OCI-LY3 (cell line): ENCODE measurements around the gene HERC3.

ENCODE experiments used
- H2AFZ ChIP-seq: fragments of 200-600, 300-600 bp; shearing (Covaris generic); 2 replicates; pipeline ENCODE4 v1.6.0; 2014; ENCODE audit warnings: antibody characterized with exemption, low read depth, low read length
- H3K27ac ChIP-seq: fragments of 200-600, 300-600 bp; sonication (generic); 2 replicates; pipeline ENCODE4 v1.5.1; 2014; ENCODE audit warnings: mild to moderate bottlenecking, low read length, moderate library complexity, mixed read lengths
- H3K27me3 ChIP-seq: fragments of 200-600, 300-600 bp; sonication (generic); 2 replicates; pipeline ENCODE4 v1.6.1; 2014; ENCODE audit warnings: low read depth, low read length, mixed read lengths
- H3K36me3 ChIP-seq: fragments of 200-600, 300-600 bp; sonication (generic); replicated peaks from 2 replicates; pipeline ENCODE3; 2014; ENCODE audit warnings: low read depth, low read length, mixed read lengths
- H3K4me1 ChIP-seq: fragments of 300-600, 200-600 bp; sonication (generic); 2 replicates; pipeline ENCODE4 v1.6.1; 2014; ENCODE audit warnings: low read length, mixed read lengths
- H3K4me2 ChIP-seq: fragments of 200-600, 300-600 bp; sonication (generic); 2 replicates; pipeline ENCODE4 v1.6.1; 2014; ENCODE audit warnings: low read length, mixed read lengths
- H3K4me3 ChIP-seq: fragments of 300-600, 200-600 bp; sonication (generic); 2 replicates; pipeline ENCODE4 v1.5.1; 2014; ENCODE audit warnings: antibody characterized with exemption, mild to moderate bottlenecking, low read length, moderate library complexity
- H3K79me2 ChIP-seq: fragments of 300-600, 200-600 bp; shearing (Covaris generic); 2 replicates; pipeline ENCODE4 v1.6.1; 2014; ENCODE audit warnings: mild to moderate bottlenecking, low read length, mixed read lengths
- H3K9ac ChIP-seq: fragments of 300-600, 200-600 bp; shearing (Covaris generic); 2 replicates; pipeline ENCODE4 v1.6.0; 2014; ENCODE audit warnings: mild to moderate bottlenecking, low read length, moderate library complexity
- H3K9me3 ChIP-seq: fragments of 200-600, 300-600 bp; shearing (Covaris generic); 2 replicates; pipeline ENCODE4 v1.6.1; 2014; ENCODE audit warnings: low read length, mixed read lengths; ENCODE audit not compliant: insufficient read depth
- H4K20me1 ChIP-seq: fragments of 200-600, 300-600 bp; sonication (generic); 2 replicates; pipeline ENCODE4 v1.6.1; 2016; ENCODE audit warnings: low read length, mixed read lengths; ENCODE audit not compliant: insufficient read depth
- EZH2phosphoT487 ChIP-seq: fragments of 200-600 bp; shearing (Covaris generic); IDR thresholded peaks from 2 replicates; pipeline ENCODE4 v1.6.1; 2018; ENCODE audit warnings: antibody characterized with exemption, mixed run types, low read depth
- TF ChIP-seq, protein P1 (sequence below): fragments of 200-600, 300-600 bp; sonication (generic); IDR thresholded peaks from 2 replicates; pipeline ENCODE4 v1.5.1; 2014; ENCODE audit warnings: antibody characterized with exemption, low read length, low read depth

Gene HERC3

DNA sequence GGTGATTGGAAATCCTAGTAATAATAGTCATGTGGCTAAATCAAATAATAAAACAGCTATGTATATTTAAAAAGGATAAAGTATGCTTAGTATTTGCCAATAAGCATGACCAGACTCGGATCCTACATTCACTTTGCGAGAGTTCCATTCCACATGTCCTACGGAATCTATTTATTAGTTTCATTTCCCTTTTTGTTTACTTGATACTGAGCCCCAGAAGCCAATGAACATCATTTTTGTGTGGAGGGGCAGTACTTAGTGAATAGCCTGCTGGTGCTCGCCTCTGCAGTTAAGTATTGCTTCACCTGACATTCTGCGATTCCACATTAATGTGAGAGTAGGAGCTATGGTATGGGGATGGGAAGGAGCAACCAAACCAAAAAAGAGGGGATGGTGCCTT lies 163.9 kb downstream of the HERC3 start:
- H3K9me3 ChIP-seq = no peaks in the 10 kb centered on the region
- TF ChIP-seq, protein P1, sequence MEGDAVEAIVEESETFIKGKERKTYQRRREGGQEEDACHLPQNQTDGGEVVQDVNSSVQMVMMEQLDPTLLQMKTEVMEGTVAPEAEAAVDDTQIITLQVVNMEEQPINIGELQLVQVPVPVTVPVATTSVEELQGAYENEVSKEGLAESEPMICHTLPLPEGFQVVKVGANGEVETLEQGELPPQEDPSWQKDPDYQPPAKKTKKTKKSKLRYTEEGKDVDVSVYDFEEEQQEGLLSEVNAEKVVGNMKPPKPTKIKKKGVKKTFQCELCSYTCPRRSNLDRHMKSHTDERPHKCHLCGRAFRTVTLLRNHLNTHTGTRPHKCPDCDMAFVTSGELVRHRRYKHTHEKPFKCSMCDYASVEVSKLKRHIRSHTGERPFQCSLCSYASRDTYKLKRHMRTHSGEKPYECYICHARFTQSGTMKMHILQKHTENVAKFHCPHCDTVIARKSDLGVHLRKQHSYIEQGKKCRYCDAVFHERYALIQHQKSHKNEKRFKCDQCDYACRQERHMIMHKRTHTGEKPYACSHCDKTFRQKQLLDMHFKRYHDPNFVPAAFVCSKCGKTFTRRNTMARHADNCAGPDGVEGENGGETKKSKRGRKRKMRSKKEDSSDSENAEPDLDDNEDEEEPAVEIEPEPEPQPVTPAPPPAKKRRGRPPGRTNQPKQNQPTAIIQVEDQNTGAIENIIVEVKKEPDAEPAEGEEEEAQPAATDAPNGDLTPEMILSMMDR = no peak
- TF ChIP-seq EZH2phosphoT487 = no peak
- H3K4me1 ChIP-seq = peaks cover 28% of the 10 kb centered on the region
- H3K27me3 ChIP-seq = 0 out of 2 replicates have a peak, but pooled peaks cover 6% of the 10 kb centered on the region
- no peaks in the 10 kb centered on the region for H3K79me2 ChIP-seq
- no peak overlapping the region for H3K4me2 ChIP-seq
- H3K4me3 ChIP-seq = no peak overlapping the region
- H3K36me3 ChIP-seq = no peaks in the 10 kb centered on the region
- H4K20me1 ChIP-seq = peaks cover 4% of the 10 kb centered on the region; the same call in 1 of the 2 replicates
- H3K9ac ChIP-seq = no peak overlapping the region
- no peak overlapping the region for H3K27ac ChIP-seq
- no peak overlapping the region for H2AFZ ChIP-seq

GRCh38 chr4:88757067-88757466 lies 164.8 kb downstream of the HERC3 start:
- no peaks in the 10 kb centered on the region for H3K9me3 ChIP-seq
- H3K27me3 ChIP-seq = 0 out of 2 replicates have a peak, but pooled peaks cover 6% of the 10 kb centered on the region

GRCh38 chr4:88757776-88758175 lies 165.5 kb downstream of the HERC3 start:
- Histone ChIP-seq H4K20me1 (peaks cover 4% of the 10 kb centered on the region; the same call in 1 of the 2 replicates), H3K4me3 (no peak overlapping the region), H2AFZ (no peak overlapping the region), H3K27ac (no peak overlapping the region), H3K9ac (no peak overlapping the region), H3K9me3 (no peaks in the 10 kb centered on the region), H3K27me3 (0 out of 2 replicates have a peak, but pooled peaks cover 2% of the 10 kb centered on the region), H3K4me2 (no peak overlapping the region), H3K4me1 (peaks cover 17% of the 10 kb centered on the region), H3K79me2 (no peaks in the 10 kb centered on the region), H3K36me3 (no peaks in the 10 kb centered on the region)
- no peak for TF ChIP-seq EZH2phosphoT487
- TF ChIP-seq, protein P1 = no peak

More at GRCh38 chr4:88757067-88757466, 164.8 kb downstream of the HERC3 start:
- no peak overlapping the region for H2AFZ ChIP-seq
- H3K4me3 ChIP-seq = no peak overlapping the region
- no peaks in the 10 kb centered on the region for H3K79me2 ChIP-seq
- peaks cover 25% of the 10 kb centered on the region for H3K4me1 ChIP-seq
- no peaks in the 10 kb centered on the region for H3K36me3 ChIP-seq
- no peak overlapping the region for H3K4me2 ChIP-seq
- H4K20me1 ChIP-seq = peaks cover 4% of the 10 kb centered on the region; the same call in 1 of the 2 replicates
- H3K27ac ChIP-seq = no peak overlapping the region
- TF ChIP-seq, protein P1 = no peak
- no peak for TF ChIP-seq EZH2phosphoT487
- no peak overlapping the region for H3K9ac ChIP-seq
